HCT116 (cell line): Measurements from ENCODE around the gene BORCS8. TPM values are rescaled to one million over a fixed set of nuclear protein-coding genes. Genes with fewer than 3 reads are reported as not detected.

ENCODE experiments used
- ATAC-seq: fragments of 200-7000 bp; cut with Tn5 transposase; 2 replicates; pipeline ENCODE4 v1.9.1; 2020; ENCODE audit warnings: mild to moderate bottlenecking, moderate library complexity
- BruUV-seq: library from RNA; stranded (reverse); fragments of 400-500 nt; replicated peaks from 2 replicates; lab custom pipeline; 2021; lab: Mats Ljungman, UMichigan
- CTCF ChIA-PET: fragments of 300-600 bp; sonication (Branson Sonifier 250); formaldehyde crosslinking; loops from one replicate; lab custom pipeline; 2021; ENCODE audit warnings: antibody characterized with exemption; lab: Charles Lee
- POLR2A ChIA-PET: fragments of 300-600, 350-600 bp; sonication (Branson Sonifier 250); formaldehyde crosslinking; loops from one replicate; lab custom pipeline; 2021; ENCODE audit warnings: antibody characterized with exemption; lab: Charles Lee
- RAD21 ChIA-PET, 2 experiments: fragments of 300-600 bp; sonication (Branson Sonifier 250); formaldehyde crosslinking; loops; one replicate each; lab custom pipeline; 2023; ENCODE audit warnings: low total read pairs in 2 of 2; ENCODE audit not compliant: uncharacterized antibody in 2 of 2, unreplicated experiment in 2 of 2, low non-redundant PET in 1 of 2; lab: Charles Lee
- DNase-seq: peaks from one replicate; pipeline ENCODE4 v3.0.0-alpha.2; 2010; ENCODE audit warnings: low read depth, low spot score
- H2AFZ ChIP-seq: fragments of 200-600 bp; shearing (Covaris generic), sonication (generic); 2 replicates; pipeline ENCODE4 v1.6.1; 2017; ENCODE audit warnings: low read depth, mixed run types, mixed read lengths, antibody characterized with exemption, low read length; ENCODE audit not compliant: poor library complexity, severe bottlenecking
- H3K27ac ChIP-seq: 2 replicates; pipeline ENCODE4 v1.5.1; 2012; ENCODE audit warnings: low read depth, low read length
- H3K27me3 ChIP-seq: fragments of 200-600 bp; sonication (generic); 2 replicates; pipeline ENCODE4 v1.6.1; 2016; ENCODE audit warnings: mixed run types, low read length, mixed read lengths; ENCODE audit not compliant: insufficient read depth
- H3K36me3 ChIP-seq, 2 experiments: fragments of 200-500 bp in 1 of 2; fragments of 200-600 bp in 1 of 2; sonication (Bioruptor generic) in 1 of 2; sonication (generic) in 1 of 2; 2 replicates each; pipeline versions ENCODE4 v1.5.1 to v1.6.1; 2014 to 2016; ENCODE audit warnings: low read length in 2 of 2, inconsistent platforms in 1 of 2, mixed read lengths in 1 of 2, mixed run types in 1 of 2; ENCODE audit not compliant: insufficient read depth in 2 of 2, control insufficient read depth in 1 of 2
- H3K4me1 ChIP-seq, 2 experiments: fragments of 200-600 bp in 1 of 2; sonication (generic) in 1 of 2; 2 replicates each; pipeline versions ENCODE4 v1.5.1 to v1.6.1; 2012 to 2017; ENCODE audit warnings: low read length in 2 of 2, inconsistent platforms in 1 of 2, mild to moderate bottlenecking in 1 of 2, mixed read lengths in 1 of 2, mixed run types in 1 of 2, moderate library complexity in 1 of 2; ENCODE audit not compliant: insufficient read depth in 2 of 2, control insufficient read depth in 1 of 2
- H3K4me2 ChIP-seq: fragments of 200-600 bp; sonication (generic); 2 replicates; pipeline ENCODE4 v1.6.1; 2017; ENCODE audit warnings: mixed run types, low read length, mixed read lengths
- H3K4me3 ChIP-seq, 2 experiments: fragments of 200-600 bp in 1 of 2; sonication (generic) in 1 of 2; replicated peaks in 1 of 2; 2 replicates each; pipeline ENCODE4 v1.5.1; 2011 to 2016; ENCODE audit warnings: low read length in 2 of 2, control low read depth in 1 of 2, low read depth in 1 of 2, mild to moderate bottlenecking in 1 of 2, mixed read lengths in 1 of 2, mixed run types in 1 of 2
- H3K79me2 ChIP-seq: fragments of 200-600 bp; sonication (generic); 2 replicates; pipeline ENCODE4 v1.6.1; 2017; ENCODE audit warnings: mild to moderate bottlenecking, mixed run types, low read length, moderate library complexity, mixed read lengths; ENCODE audit not compliant: insufficient read depth
- H3K9ac ChIP-seq: fragments of 200-600 bp; sonication (generic); 2 replicates; pipeline ENCODE4 v1.6.1; 2016; ENCODE audit warnings: low read length, mixed read lengths
- H3K9me2 ChIP-seq: fragments of 200-600 bp; sonication (generic), shearing (Covaris generic); 2 replicates; pipeline ENCODE4 v1.6.1; 2017; ENCODE audit warnings: mixed run types, mild to moderate bottlenecking, moderate library complexity; ENCODE audit not compliant: insufficient read depth
- H3K9me3 ChIP-seq, 2 experiments: fragments of 200-500 bp in 1 of 2; fragments of 200-600 bp in 1 of 2; sonication (Bioruptor generic) in 1 of 2; sonication (generic) in 1 of 2; 2 replicates each; pipeline ENCODE4 v1.6.1; 2014 to 2017; ENCODE audit warnings: low read length in 2 of 2, mixed read lengths in 2 of 2, inconsistent platforms in 1 of 2, low read depth in 1 of 2, mild to moderate bottlenecking in 1 of 2, mixed run types in 1 of 2, moderate library complexity in 1 of 2; ENCODE audit not compliant: control insufficient read depth in 1 of 2, insufficient read depth in 1 of 2
- H4K20me1 ChIP-seq: fragments of 200-600 bp; sonication (generic), shearing (Covaris generic); 2 replicates; pipeline ENCODE4 v1.6.1; 2017; ENCODE audit warnings: mixed run types, mild to moderate bottlenecking, moderate library complexity; ENCODE audit not compliant: insufficient read depth
- CEBPB ChIP-seq: IDR thresholded peaks from 2 replicates; pipeline ENCODE4 v1.6.1; 2012; ENCODE audit warnings: low read depth
- EGR1 ChIP-seq: IDR thresholded peaks from 2 replicates; pipeline ENCODE4 v1.6.1; 2012; ENCODE audit warnings: low read depth
- ELF1 ChIP-seq: IDR thresholded peaks from 2 replicates; pipeline ENCODE4 v1.6.1; 2012; ENCODE audit warnings: low read depth, borderline replicate concordance
- EZH2 ChIP-seq: fragments of 200-600 bp; sonication (generic); IDR thresholded peaks from 2 replicates; pipeline ENCODE4 v1.6.1; 2017; ENCODE audit warnings: antibody characterized with exemption, mixed run types
- EZH2phosphoT487 ChIP-seq: fragments of 200-600 bp; IDR thresholded peaks from 2 replicates; pipeline ENCODE4 v1.6.1; 2018; ENCODE audit warnings: antibody characterized with exemption, borderline replicate concordance
- FOSL1 ChIP-seq: IDR thresholded peaks from 2 replicates; pipeline ENCODE4 v1.6.1; 2012; ENCODE audit warnings: low read depth
- JUND ChIP-seq: IDR thresholded peaks from 2 replicates; pipeline ENCODE4 v1.6.1; 2012
- POLR2A ChIP-seq: IDR thresholded peaks from 2 replicates; pipeline ENCODE4 v1.7.0; 2011; ENCODE audit warnings: borderline replicate concordance; ENCODE audit not compliant: insufficient read depth, insufficient read length; ENCODE audit errors: extremely low read depth
- POLR2AphosphoS5 ChIP-seq: IDR thresholded peaks from 2 replicates; pipeline ENCODE4 v1.6.1; 2011; ENCODE audit warnings: mild to moderate bottlenecking, low read depth, low read length, moderate library complexity
- RAD21 ChIP-seq: IDR thresholded peaks from 2 replicates; pipeline ENCODE4 v1.6.1; 2012; ENCODE audit warnings: low read depth, mild to moderate bottlenecking
- SIN3A ChIP-seq: IDR thresholded peaks from 2 replicates; pipeline ENCODE4 v1.6.1; 2012; ENCODE audit warnings: low read depth
- SP1 ChIP-seq: IDR thresholded peaks from 2 replicates; pipeline ENCODE4 v1.6.1; 2012; ENCODE audit warnings: low read depth
- SRF ChIP-seq: IDR thresholded peaks from 2 replicates; pipeline ENCODE4 v1.6.1; 2012; ENCODE audit warnings: low read depth
- TCF7L2 ChIP-seq: IDR thresholded peaks from 2 replicates; pipeline ENCODE4 v1.7.0; 2011; ENCODE audit warnings: borderline replicate concordance, inconsistent platforms; ENCODE audit not compliant: insufficient read depth, insufficient read length; ENCODE audit errors: extremely low read depth
- YY1 ChIP-seq: IDR thresholded peaks from 2 replicates; pipeline ENCODE4 v1.6.1; 2011; ENCODE audit warnings: low read length, low read depth, moderate library complexity, mild to moderate bottlenecking; ENCODE audit not compliant: insufficient replicate concordance; ENCODE audit errors: extremely low read depth
- ZFX ChIP-seq: fragments of 450-650 bp; IDR thresholded peaks from 2 replicates; pipeline ENCODE4 v1.6.1; 2017
- intact Hi-C: fragments of 100-400 bp; cut with micrococcal nuclease; formaldehyde crosslinking; loops from 2 replicates; pipeline ENCODE4 v1.10.0; 2022
- total RNA-seq: library from RNA; stranded (reverse); gene quantifications from one replicate; pipeline ENCODE4 v1.2.1, GENCODE V29; 2021; ENCODE audit not compliant: unreplicated experiment
- TF ChIP-seq, protein P1 (sequence below): IDR thresholded peaks from 2 replicates; pipeline ENCODE4 v1.6.1; 2011; ENCODE audit warnings: mild to moderate bottlenecking, low read length, moderate library complexity; ENCODE audit not compliant: insufficient replicate concordance; ENCODE audit errors: extremely low read depth
- TF ChIP-seq, protein P2 (sequence below), 3 experiments: fragments of 200-600 bp in 1 of 3; sonication (generic) in 1 of 3; IDR thresholded peaks in 2 of 3; conservative IDR thresholded peaks in 1 of 3; 2 replicates each; pipeline ENCODE4 v1.5.1; 2012 to 2017; ENCODE audit warnings: low read depth in 2 of 3, low read length in 2 of 3, antibody characterized with exemption in 1 of 3, borderline replicate concordance in 1 of 3, control low read depth in 1 of 3, mild to moderate bottlenecking in 1 of 3, mixed read lengths in 1 of 3, mixed run types in 1 of 3, moderate library complexity in 1 of 3; ENCODE audit not compliant: insufficient read depth in 1 of 3
- TF ChIP-seq, protein P3 (sequence below): IDR thresholded peaks from 2 replicates; pipeline ENCODE4 v1.6.1; 2012; ENCODE audit warnings: low read depth

BORCS8 gene
- total RNA-seq, 1 experiment from 2014 or later = 17.1 TPM

DNA sequence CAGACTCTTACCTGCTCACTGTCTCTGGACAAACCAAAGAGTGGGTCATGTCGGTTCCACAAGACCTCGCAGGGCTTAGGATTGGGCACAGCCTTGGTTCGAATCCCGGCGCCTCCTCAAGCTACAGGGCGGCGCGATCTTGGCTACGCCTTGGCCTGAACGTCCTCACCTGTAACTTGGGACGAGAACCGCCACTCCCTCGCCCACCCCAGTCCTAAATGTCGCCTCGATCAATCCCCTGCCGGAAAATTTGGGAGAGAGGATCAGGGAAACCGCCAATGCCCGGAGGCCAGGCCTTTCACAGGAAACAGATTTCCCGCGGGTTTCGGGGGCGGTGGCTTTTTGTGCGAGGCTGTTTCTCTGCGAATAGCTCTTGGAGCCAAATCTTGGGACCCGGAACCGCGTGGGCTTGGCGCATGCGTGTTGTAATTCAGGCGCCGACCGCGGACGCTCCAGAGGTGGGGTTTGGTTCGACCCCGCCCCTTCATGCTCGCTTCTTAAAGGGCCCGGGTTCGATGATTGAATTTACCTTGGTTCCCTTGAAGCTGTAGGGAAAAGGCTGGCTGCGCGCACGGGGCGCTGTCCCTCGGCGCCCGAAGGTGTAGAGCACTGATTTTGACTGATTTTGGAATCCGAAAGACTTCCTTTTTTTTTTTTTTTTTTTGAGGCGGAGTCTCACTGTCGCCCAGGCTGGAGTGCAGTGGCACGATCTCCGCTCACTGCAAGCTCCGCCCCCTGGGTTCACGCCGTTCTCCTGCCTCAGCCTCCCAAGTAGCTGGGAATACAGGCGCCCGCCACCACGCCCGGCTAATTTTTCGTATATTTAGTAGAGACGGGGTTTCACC is 11.3 kb upstream of the BORCS8 start, which contains the start of gene NR2C2AP:
NR2C2AP (minus strand) TSS at position 403 of the 845 bp plus-strand sequence; CDS start at position 49, 354 bp downstream.
- Histone ChIP-seq H3K9me2 (no peaks in the 10 kb centered on the region), H3K27ac (peak within 1 kb of the TSS; percentile 75), H3K4me1 (peaks cover 10 to 36% of the 10 kb centered on the region in 2 experiments; a peak in 3 of 4 replicates), H4K20me1 (no peaks in the 10 kb centered on the region), H3K79me2 (peaks cover 22% of the 10 kb centered on the region), H3K9ac (peak within 1 kb of the TSS; percentile 97), H3K27me3 (no peaks in the 10 kb centered on the region), H3K4me2 (peak within 1 kb of the TSS; percentile 96), H3K9me3 (no peaks in the 10 kb centered on the region), H3K36me3 (peaks cover 6 to 8% of the 10 kb centered on the region in 2 experiments; a peak in 2 of 4 replicates), H3K4me3 (peak within 1 kb of the TSS; percentile 78 to 96), H2AFZ (no peak within 1 kb of the TSS)
- RAD21 ChIA-PET = no interaction called here
- POLR2A ChIA-PET = interaction anchor here (0.7 to 1.6 kb wide), 4 partner anchors 10 to 28 kb away, joined by 3 to 15 read pairs (median 4); partner anchors contain the start of genes BORCS8 and RFXANK
- CTCF ChIA-PET = interaction anchor here (0.8 kb wide), 1 partner anchor 22 kb away, joined by 5 read pairs; no protein-coding TSS in a partner anchor
- peak; percentile 89 for ATAC-seq
- intact Hi-C loops = loop anchor here (1.0 kb wide), 1 partner anchor 11 kb away; the partner anchor contains the start of genes BORCS8 and RFXANK
- TSS peak; percentile 90 for BruUV-seq
- DNase-seq = peak; percentile 93
- TF ChIP-seq TCF7L2 (no peak), SP1 (peak; percentile 63), YY1 (no peak), POLR2A (no peak), EGR1 (0 out of 2 replicates have a peak, but pooled peaks have one; percentile 47), FOSL1 (no peak), SRF (no peak), POLR2AphosphoS5 (peak; percentile 67), ZFX (peak; percentile 56; the same call in 1 of the 2 replicates), EZH2phosphoT487 (no peak), CEBPB (no peak), SIN3A (peak; percentile 36; the same call in 1 of the 2 replicates), EZH2 (no peak), ELF1 (no peak; the same call in 1 of the 2 replicates), JUND (no peak), RAD21 (no peak)
- TF ChIP-seq, protein P1, sequence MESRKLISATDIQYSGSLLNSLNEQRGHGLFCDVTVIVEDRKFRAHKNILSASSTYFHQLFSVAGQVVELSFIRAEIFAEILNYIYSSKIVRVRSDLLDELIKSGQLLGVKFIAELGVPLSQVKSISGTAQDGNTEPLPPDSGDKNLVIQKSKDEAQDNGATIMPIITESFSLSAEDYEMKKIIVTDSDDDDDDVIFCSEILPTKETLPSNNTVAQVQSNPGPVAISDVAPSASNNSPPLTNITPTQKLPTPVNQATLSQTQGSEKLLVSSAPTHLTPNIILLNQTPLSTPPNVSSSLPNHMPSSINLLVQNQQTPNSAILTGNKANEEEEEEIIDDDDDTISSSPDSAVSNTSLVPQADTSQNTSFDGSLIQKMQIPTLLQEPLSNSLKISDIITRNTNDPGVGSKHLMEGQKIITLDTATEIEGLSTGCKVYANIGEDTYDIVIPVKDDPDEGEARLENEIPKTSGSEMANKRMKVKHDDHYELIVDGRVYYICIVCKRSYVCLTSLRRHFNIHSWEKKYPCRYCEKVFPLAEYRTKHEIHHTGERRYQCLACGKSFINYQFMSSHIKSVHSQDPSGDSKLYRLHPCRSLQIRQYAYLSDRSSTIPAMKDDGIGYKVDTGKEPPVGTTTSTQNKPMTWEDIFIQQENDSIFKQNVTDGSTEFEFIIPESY = no peak
- TF ChIP-seq, protein P2, sequence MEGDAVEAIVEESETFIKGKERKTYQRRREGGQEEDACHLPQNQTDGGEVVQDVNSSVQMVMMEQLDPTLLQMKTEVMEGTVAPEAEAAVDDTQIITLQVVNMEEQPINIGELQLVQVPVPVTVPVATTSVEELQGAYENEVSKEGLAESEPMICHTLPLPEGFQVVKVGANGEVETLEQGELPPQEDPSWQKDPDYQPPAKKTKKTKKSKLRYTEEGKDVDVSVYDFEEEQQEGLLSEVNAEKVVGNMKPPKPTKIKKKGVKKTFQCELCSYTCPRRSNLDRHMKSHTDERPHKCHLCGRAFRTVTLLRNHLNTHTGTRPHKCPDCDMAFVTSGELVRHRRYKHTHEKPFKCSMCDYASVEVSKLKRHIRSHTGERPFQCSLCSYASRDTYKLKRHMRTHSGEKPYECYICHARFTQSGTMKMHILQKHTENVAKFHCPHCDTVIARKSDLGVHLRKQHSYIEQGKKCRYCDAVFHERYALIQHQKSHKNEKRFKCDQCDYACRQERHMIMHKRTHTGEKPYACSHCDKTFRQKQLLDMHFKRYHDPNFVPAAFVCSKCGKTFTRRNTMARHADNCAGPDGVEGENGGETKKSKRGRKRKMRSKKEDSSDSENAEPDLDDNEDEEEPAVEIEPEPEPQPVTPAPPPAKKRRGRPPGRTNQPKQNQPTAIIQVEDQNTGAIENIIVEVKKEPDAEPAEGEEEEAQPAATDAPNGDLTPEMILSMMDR (IDR thresholded peaks at IDR 0.05 in 2 of 3, conservative IDR thresholded peaks at IDR 0.05 in 1 of 3; ENCODE audit: borderline replicate concordance in 1 of 3, insufficient read depth in 1 of 3, low read depth in 2 of 3, low read length in 2 of 3) = no peak
- TF ChIP-seq, protein P3, sequence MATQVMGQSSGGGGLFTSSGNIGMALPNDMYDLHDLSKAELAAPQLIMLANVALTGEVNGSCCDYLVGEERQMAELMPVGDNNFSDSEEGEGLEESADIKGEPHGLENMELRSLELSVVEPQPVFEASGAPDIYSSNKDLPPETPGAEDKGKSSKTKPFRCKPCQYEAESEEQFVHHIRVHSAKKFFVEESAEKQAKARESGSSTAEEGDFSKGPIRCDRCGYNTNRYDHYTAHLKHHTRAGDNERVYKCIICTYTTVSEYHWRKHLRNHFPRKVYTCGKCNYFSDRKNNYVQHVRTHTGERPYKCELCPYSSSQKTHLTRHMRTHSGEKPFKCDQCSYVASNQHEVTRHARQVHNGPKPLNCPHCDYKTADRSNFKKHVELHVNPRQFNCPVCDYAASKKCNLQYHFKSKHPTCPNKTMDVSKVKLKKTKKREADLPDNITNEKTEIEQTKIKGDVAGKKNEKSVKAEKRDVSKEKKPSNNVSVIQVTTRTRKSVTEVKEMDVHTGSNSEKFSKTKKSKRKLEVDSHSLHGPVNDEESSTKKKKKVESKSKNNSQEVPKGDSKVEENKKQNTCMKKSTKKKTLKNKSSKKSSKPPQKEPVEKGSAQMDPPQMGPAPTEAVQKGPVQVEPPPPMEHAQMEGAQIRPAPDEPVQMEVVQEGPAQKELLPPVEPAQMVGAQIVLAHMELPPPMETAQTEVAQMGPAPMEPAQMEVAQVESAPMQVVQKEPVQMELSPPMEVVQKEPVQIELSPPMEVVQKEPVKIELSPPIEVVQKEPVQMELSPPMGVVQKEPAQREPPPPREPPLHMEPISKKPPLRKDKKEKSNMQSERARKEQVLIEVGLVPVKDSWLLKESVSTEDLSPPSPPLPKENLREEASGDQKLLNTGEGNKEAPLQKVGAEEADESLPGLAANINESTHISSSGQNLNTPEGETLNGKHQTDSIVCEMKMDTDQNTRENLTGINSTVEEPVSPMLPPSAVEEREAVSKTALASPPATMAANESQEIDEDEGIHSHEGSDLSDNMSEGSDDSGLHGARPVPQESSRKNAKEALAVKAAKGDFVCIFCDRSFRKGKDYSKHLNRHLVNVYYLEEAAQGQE = no peak
